Fibroblast of lung (primary cell): ENCODE results near the gene ZNF593OS. TPM values are rescaled to one million over a fixed set of nuclear protein-coding genes. Genes with fewer than 3 reads are reported as not detected.

Experiments
- DNase-seq, 2 donors: peaks; one replicate each; pipeline versions ENCODE4 v3.0.0 to v3.0.0-alpha.2; 2010; ENCODE audit warnings: low read depth in 2 of 2
- H2AFZ ChIP-seq: 2 replicates; pipeline ENCODE4 v1.5.1; 2012; ENCODE audit warnings: low read length, control low read depth, inconsistent platforms
- H3K27ac ChIP-seq: 2 replicates; pipeline ENCODE4 v1.5.1; 2011; ENCODE audit warnings: low read length, control low read depth; ENCODE audit not compliant: insufficient read depth
- H3K27me3 ChIP-seq: 2 replicates; pipeline ENCODE4 v1.5.1; 2011; ENCODE audit warnings: mild to moderate bottlenecking, low read length; ENCODE audit not compliant: control insufficient read depth, insufficient read depth
- H3K36me3 ChIP-seq: 2 replicates; pipeline ENCODE4 v1.5.1; 2011; ENCODE audit warnings: low read length; ENCODE audit not compliant: control insufficient read depth, insufficient read depth
- H3K4me1 ChIP-seq: 2 replicates; pipeline ENCODE4 v1.5.1; 2011; ENCODE audit warnings: low read length; ENCODE audit not compliant: control insufficient read depth, insufficient read depth; ENCODE audit errors: extremely low read depth
- H3K4me2 ChIP-seq: 2 replicates; pipeline ENCODE4 v1.5.1; 2011; ENCODE audit warnings: low read length, control low read depth; ENCODE audit not compliant: insufficient read depth; ENCODE audit errors: extremely low read depth
- H3K4me3 ChIP-seq, 4 experiments: fragments of 200-600 bp in 1 of 4; sonication (generic) in 1 of 4; replicated peaks in 1 of 4; 2 replicates each; pipeline ENCODE4 v1.5.1; 2011 to 2016; ENCODE audit warnings: low read length in 4 of 4, low read depth in 3 of 4, mild to moderate bottlenecking in 3 of 4, control low read depth in 2 of 4, inconsistent platforms in 1 of 4, mixed read lengths in 1 of 4; ENCODE audit not compliant: insufficient read depth in 1 of 4; ENCODE audit errors: control extremely low read depth in 1 of 4
- H3K79me2 ChIP-seq: 2 replicates; pipeline ENCODE4 v1.5.1; 2012; ENCODE audit warnings: mild to moderate bottlenecking, low read length, inconsistent platforms; ENCODE audit not compliant: control insufficient read depth, insufficient read depth
- H3K9ac ChIP-seq: 2 replicates; pipeline ENCODE4 v1.5.1; 2011; ENCODE audit warnings: mild to moderate bottlenecking, low read length, control low read depth; ENCODE audit not compliant: insufficient read depth
- H3K9me3 ChIP-seq: 2 replicates; pipeline ENCODE4 v1.5.1; 2012; ENCODE audit warnings: low read depth, low read length; ENCODE audit not compliant: control insufficient read depth, insufficient read depth
- H4K20me1 ChIP-seq: 2 replicates; pipeline ENCODE4 v1.5.1; 2011; ENCODE audit warnings: low read length; ENCODE audit not compliant: control insufficient read depth, insufficient read depth; ENCODE audit errors: extremely low read depth
- CTCF ChIP-seq, 2 donors: IDR thresholded peaks in 1 of 2; conservative IDR thresholded peaks in 1 of 2; 1 replicate in 1 of 2; 2 replicates in 1 of 2; pipeline ENCODE4 v1.5.1; 2011 to 2012; ENCODE audit warnings: low read length in 2 of 2, control low read depth in 1 of 2, inconsistent platforms in 1 of 2, low read depth in 1 of 2, mild to moderate bottlenecking in 1 of 2
- EZH2 ChIP-seq: IDR thresholded peaks from 2 replicates; pipeline ENCODE4 v1.5.1; 2012; ENCODE audit warnings: low read length, control low read depth, mild to moderate bottlenecking; ENCODE audit errors: missing control alignments
- polyA plus RNA-seq, 2 donors: library from polyadenylated mRNA; depleted of rRNA in 1 of 2; stranded (reverse) in 1 of 2; unstranded in 1 of 2; fragments of >200 nt; gene quantifications; 2 replicates each; pipeline ENCODE4 v1.2.1, GENCODE V29; 2011 to 2012; ENCODE audit warnings: missing spikeins in 1 of 2
- total RNA-seq: library from RNA; depleted of rRNA; stranded (reverse); fragments of >200 nt; gene quantifications from 2 replicates; pipeline ENCODE4 v1.2.1, GENCODE V29; 2014

ZNF593OS gene
- total and polyA plus RNA-seq, 2 donors (not counting 1 experiment from before 2014, with no cell fraction given), result not detected

DNA sequence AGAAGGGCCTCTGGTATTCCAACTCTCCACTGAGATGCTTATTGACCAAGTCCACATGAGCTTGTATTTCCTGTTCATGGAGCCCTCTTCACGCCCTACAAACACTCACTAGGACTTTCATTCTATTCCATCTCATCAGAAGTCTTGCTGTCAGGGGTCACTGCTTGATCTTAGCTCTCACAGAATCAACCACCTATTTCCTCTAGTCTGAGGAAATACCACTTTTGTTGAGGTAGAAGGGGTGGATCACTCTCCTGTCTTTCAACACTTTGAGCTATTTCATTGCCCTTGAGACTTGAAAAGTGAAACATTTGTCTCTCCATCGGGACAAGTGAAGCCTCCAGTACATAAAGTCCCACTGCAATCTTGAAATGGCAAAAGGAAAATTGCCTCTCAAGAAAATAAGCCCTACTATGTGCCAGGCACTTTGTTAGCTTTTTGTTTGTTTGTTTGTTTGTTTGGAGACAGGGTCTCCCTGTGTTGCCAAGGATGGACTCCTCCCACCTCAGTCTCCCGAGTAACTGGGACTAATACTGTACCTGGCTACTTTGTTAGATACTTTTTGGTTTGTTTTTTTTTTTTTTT, 32.6 kb downstream of the ZNF593OS start:
- no peaks in the 10 kb centered on the region for H3K9me3 ChIP-seq
- H3K27ac ChIP-seq, result no peak overlapping the region
- H3K4me2 ChIP-seq, result no peak overlapping the region
- no peaks in the 10 kb centered on the region for H3K36me3 ChIP-seq
- H3K9ac ChIP-seq, result no peak overlapping the region
- no peaks in the 10 kb centered on the region for H4K20me1 ChIP-seq
- no peak overlapping the region for H2AFZ ChIP-seq
- no peaks in the 10 kb centered on the region for H3K4me1 ChIP-seq
- H3K27me3 ChIP-seq, result no peaks in the 10 kb centered on the region
- TF ChIP-seq CTCF (conservative IDR thresholded peaks at IDR 0.05 in 1 of 2, IDR thresholded peaks at IDR 0.05 in 1 of 2; ENCODE audit: low read depth in 1 of 2, low read length in 2 of 2) (no peak), EZH2 (no peak)
- H3K4me3 ChIP-seq, result no peak overlapping the region
- DNase-seq, result no peak
- H3K79me2 ChIP-seq, result no peaks in the 10 kb centered on the region

GRCh38 chr1:26134466-26134865, 37.2 kb downstream of the ZNF593OS start:
- TF ChIP-seq CTCF (conservative IDR thresholded peaks at IDR 0.05 in 1 of 2, IDR thresholded peaks at IDR 0.05 in 1 of 2; ENCODE audit: low read depth in 1 of 2, low read length in 2 of 2) (no peak), EZH2 (no peak)
- H3K27me3 ChIP-seq, result no peaks in the 10 kb centered on the region
- H2AFZ ChIP-seq, result no peak overlapping the region
- H3K4me1 ChIP-seq, result no peaks in the 10 kb centered on the region
- no peak overlapping the region for H3K27ac ChIP-seq
- no peaks in the 10 kb centered on the region for H4K20me1 ChIP-seq
- H3K9me3 ChIP-seq, result no peaks in the 10 kb centered on the region
- no peak for DNase-seq
- H3K36me3 ChIP-seq, result no peaks in the 10 kb centered on the region
- no peaks in the 10 kb centered on the region for H3K79me2 ChIP-seq
- no peak overlapping the region for H3K4me3 ChIP-seq
- H3K9ac ChIP-seq, result no peak overlapping the region
- no peak overlapping the region for H3K4me2 ChIP-seq

DNA sequence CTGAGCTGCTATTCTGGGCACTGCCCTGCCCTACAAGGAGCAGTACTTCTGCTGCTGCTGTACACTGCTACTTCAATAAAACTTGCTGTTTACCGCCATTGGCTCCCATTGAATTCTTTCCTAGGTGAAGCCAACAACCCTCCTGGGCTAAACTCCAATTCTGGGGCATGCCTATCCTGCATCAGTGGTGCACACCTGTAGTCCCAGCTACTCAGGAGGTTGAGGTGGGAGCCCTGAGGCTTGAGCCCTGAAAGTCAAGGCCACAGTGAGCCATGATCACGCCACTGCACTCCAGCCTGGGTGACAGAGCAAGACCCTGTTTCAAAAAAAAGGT, 38.8 kb downstream of the ZNF593OS start:
- TF ChIP-seq CTCF (conservative IDR thresholded peaks at IDR 0.05 in 1 of 2, IDR thresholded peaks at IDR 0.05 in 1 of 2; ENCODE audit: low read depth in 1 of 2, low read length in 2 of 2) (no peak), EZH2 (no peak)
- no peak overlapping the region for H3K9ac ChIP-seq
- no peak overlapping the region for H3K4me3 ChIP-seq

More for the DNA sequence above, 38.8 kb downstream of the ZNF593OS start:
- Histone ChIP-seq H3K4me2 (no peak overlapping the region), H3K36me3 (no peaks in the 10 kb centered on the region), H3K79me2 (no peaks in the 10 kb centered on the region), H2AFZ (no peak overlapping the region), H3K27ac (no peak overlapping the region), H4K20me1 (no peaks in the 10 kb centered on the region), H3K4me1 (no peaks in the 10 kb centered on the region), H3K9me3 (no peaks in the 10 kb centered on the region), H3K27me3 (no peaks in the 10 kb centered on the region)
- DNase-seq, result no peak
